Panc1 (cell line): Measurements from ENCODE around the gene CHRD. TPM values are rescaled to one million over a fixed set of nuclear protein-coding genes. Genes with fewer than 3 reads are reported as not detected.

Experiments
- ATAC-seq: fragments of 200-7000 bp; cut with Tn5 transposase; 2 replicates; pipeline ENCODE4 v1.9.1; 2020; ENCODE audit warnings: mild to moderate bottlenecking, moderate library complexity
- Bru-seq: library from RNA; stranded (reverse); fragments of 400-500 nt; gene quantifications from one replicate; lab custom pipeline; 2021; lab: Mats Ljungman, UMichigan
- BruChase-seq, 2 experiments: library from RNA; stranded (reverse); fragments of 400-500 nt; gene quantifications; one replicate each; lab custom pipeline; 2021; lab: Mats Ljungman, UMichigan
- BruUV-seq: library from RNA; stranded (reverse); fragments of 400-500 nt; replicated peaks from 2 replicates; lab custom pipeline; 2021; lab: Mats Ljungman, UMichigan
- CTCF ChIA-PET: fragments of 300-600 bp; sonication (Branson Sonifier 250); formaldehyde crosslinking; loops from one replicate; lab custom pipeline; 2022; ENCODE audit warnings: antibody characterized with exemption; lab: Charles Lee
- POLR2A ChIA-PET: fragments of 300-600 bp; sonication (Branson Sonifier 250); formaldehyde crosslinking; loops from one replicate; lab custom pipeline; 2022; ENCODE audit warnings: antibody characterized with exemption; lab: Charles Lee
- DNase-seq: peaks from one replicate; pipeline ENCODE4 v3.0.0-alpha.2; 2010; ENCODE audit warnings: low read depth, low spot score
- H3K27ac ChIP-seq: 2 replicates; pipeline ENCODE4 v1.5.1; 2011; ENCODE audit warnings: mild to moderate bottlenecking, low read length, inconsistent platforms
- H3K27me3 ChIP-seq: fragments of 200-500 bp; sonication (Bioruptor generic); 2 replicates; pipeline ENCODE4 v1.6.0; 2014; ENCODE audit warnings: low read length, inconsistent platforms; ENCODE audit not compliant: control insufficient read depth, insufficient read depth
- H3K36me3 ChIP-seq: fragments of 200-500 bp; sonication (Bioruptor generic); 2 replicates; pipeline ENCODE4 v1.5.1; 2014; ENCODE audit warnings: inconsistent platforms, mild to moderate bottlenecking, low read length, moderate library complexity; ENCODE audit not compliant: control insufficient read depth, insufficient read depth
- H3K4me1 ChIP-seq: 2 replicates; pipeline ENCODE4 v1.5.1; 2011; ENCODE audit warnings: inconsistent platforms, mild to moderate bottlenecking, low read length, moderate library complexity; ENCODE audit not compliant: control insufficient read depth, insufficient read depth
- H3K4me3 ChIP-seq, 2 experiments: 2 replicates each; pipeline ENCODE4 v1.5.1; 2011 to 2012; ENCODE audit warnings: low read depth in 2 of 2, low read length in 2 of 2, mild to moderate bottlenecking in 2 of 2, inconsistent platforms in 1 of 2, moderate library complexity in 1 of 2
- H3K9me3 ChIP-seq: fragments of 200-500 bp; sonication (Bioruptor generic); 2 replicates; pipeline ENCODE4 v1.5.1; 2014; ENCODE audit warnings: low read depth, mild to moderate bottlenecking, inconsistent platforms, low read length, moderate library complexity; ENCODE audit not compliant: control insufficient read depth, insufficient read depth
- CTCF ChIP-seq: fragments of 450-650 bp; IDR thresholded peaks from 2 replicates; pipeline ENCODE4 v1.5.1; 2017; ENCODE audit warnings: mild to moderate bottlenecking
- POLR2AphosphoS5 ChIP-seq: IDR thresholded peaks from 2 replicates; pipeline ENCODE4 v1.6.1; 2012; ENCODE audit warnings: mild to moderate bottlenecking, low read depth, low read length, moderate library complexity
- SIN3A ChIP-seq: IDR thresholded peaks from 2 replicates; pipeline ENCODE4 v1.6.1; 2012; ENCODE audit warnings: low read depth, mild to moderate bottlenecking, low read length, moderate library complexity, borderline replicate concordance; ENCODE audit not compliant: insufficient read depth
- TCF7L2 ChIP-seq: IDR thresholded peaks from 2 replicates; pipeline ENCODE4 v1.6.1; 2011; ENCODE audit warnings: mild to moderate bottlenecking, low read depth, low read length, inconsistent platforms
- in situ Hi-C: cut with HindIII; loops from 2 replicates; pipeline ENCODE4 v1.10.0; 2016; ENCODE audit warnings: low sequenced_read_pairs, low pct_unique_long_range_greater_than_20kb
- intact Hi-C: fragments of 100-400 bp; cut with micrococcal nuclease; formaldehyde crosslinking; loops from one replicate; pipeline ENCODE4 v1.10.0; 2022; ENCODE audit not compliant: unreplicated experiment
- long read RNA-seq: library from polyadenylated mRNA; unstranded; transcript quantifications from one replicate; pipeline ENCODE4 v2.0.0, GENCODE V29; 2021; ENCODE audit not compliant: unreplicated experiment
- polyA plus RNA-seq: library from polyadenylated mRNA; unstranded; fragments of >200 nt; gene quantifications from one replicate; pipeline ENCODE4 v1.2.1, GENCODE V29; 2012; ENCODE audit warnings: missing spikeins; ENCODE audit not compliant: insufficient read length
- total RNA-seq: library from RNA; stranded (reverse); gene quantifications from one replicate; pipeline ENCODE4 v1.2.1, GENCODE V29; 2021; ENCODE audit not compliant: unreplicated experiment
- TF ChIP-seq, protein P1 (sequence below), 2 experiments: IDR thresholded peaks; 2 replicates each; pipeline ENCODE4 v1.6.1; 2011 to 2012; ENCODE audit warnings: low read depth in 2 of 2, control low read depth in 1 of 2, low read length in 1 of 2, mild to moderate bottlenecking in 1 of 2, moderate library complexity in 1 of 2; ENCODE audit not compliant: insufficient read depth in 1 of 2

The CHRD gene
- total RNA-seq (1.4 TPM), Bru-seq, nascent RNA (percentile 24 among the genes with signal in this experiment), BruChase-seq, experiment 1, labeled RNA remaining after a 2-hour chase (percentile 29 among the genes with signal in this experiment), BruChase-seq, experiment 2, labeled RNA remaining after a 6-hour chase (percentile 21 among the genes with signal in this experiment)
- polyA plus RNA-seq, result 1.3 TPM
- long read RNA-seq, partial matches to known transcripts, result 1 of 4 reads
- long read RNA-seq, other reads (novel, unspliced or antisense), result 2 of 4 reads

DNA sequence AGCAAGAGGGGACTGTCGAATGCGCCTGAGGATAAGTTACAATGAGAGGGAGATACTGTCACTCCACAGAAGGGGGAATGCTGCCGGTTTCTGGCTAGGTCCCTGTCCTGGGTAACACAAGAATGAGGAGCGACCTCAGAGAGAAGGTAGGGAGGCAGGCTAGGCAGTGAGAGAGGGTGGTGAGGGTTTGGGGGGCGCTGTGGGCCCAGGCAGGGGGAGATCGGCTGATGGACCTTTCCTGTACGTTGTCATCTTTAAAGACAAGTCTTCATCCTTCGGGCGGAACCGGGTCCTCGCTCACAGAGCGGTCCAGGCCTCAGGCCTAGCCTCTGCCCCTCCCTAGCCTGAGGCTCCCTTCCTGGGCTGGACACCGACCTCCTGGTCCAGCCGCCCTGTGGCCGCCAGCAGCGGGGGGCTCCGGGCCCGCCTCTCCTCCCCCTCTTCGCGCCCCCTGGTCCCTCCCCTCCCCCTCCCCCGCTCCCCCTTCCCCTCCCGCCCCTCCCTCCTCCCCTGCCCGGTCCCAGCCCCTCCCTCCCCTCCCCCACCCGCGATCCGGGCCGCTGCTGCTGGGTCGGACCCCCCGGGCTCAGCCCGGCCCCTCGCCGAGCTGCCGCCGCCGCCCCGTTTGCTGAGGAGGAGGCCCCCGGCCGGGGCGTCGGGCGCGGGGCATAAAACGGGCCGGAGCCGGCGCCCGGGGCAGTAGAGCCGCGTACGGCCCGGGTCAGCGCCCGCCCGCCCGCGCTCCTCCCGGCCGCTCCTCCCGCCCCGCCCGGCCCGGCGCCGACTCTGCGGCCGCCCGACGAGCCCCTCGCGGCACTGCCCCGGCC lies at the start of gene CHRD:
Gene CHRD (plus strand): TSS at position 697 of the 827 bp plus-strand sequence. CDS start 265 bp downstream, outside the sequence.
- Histone ChIP-seq H3K27ac (no peak within 1 kb of the TSS), H3K4me1 (no peaks in the 10 kb centered on the region), H3K27me3 (peaks cover 14% of the 10 kb centered on the region), H3K9me3 (no peaks in the 10 kb centered on the region), H3K36me3 (no peaks in the 10 kb centered on the region), H3K4me3 (peak within 1 kb of the TSS; percentile 29 to 33; a peak in 2 of 4 replicates)
- BruUV-seq, result no TSS peak
- no peak for TF ChIP-seq CTCF
- TF ChIP-seq, protein P1, sequence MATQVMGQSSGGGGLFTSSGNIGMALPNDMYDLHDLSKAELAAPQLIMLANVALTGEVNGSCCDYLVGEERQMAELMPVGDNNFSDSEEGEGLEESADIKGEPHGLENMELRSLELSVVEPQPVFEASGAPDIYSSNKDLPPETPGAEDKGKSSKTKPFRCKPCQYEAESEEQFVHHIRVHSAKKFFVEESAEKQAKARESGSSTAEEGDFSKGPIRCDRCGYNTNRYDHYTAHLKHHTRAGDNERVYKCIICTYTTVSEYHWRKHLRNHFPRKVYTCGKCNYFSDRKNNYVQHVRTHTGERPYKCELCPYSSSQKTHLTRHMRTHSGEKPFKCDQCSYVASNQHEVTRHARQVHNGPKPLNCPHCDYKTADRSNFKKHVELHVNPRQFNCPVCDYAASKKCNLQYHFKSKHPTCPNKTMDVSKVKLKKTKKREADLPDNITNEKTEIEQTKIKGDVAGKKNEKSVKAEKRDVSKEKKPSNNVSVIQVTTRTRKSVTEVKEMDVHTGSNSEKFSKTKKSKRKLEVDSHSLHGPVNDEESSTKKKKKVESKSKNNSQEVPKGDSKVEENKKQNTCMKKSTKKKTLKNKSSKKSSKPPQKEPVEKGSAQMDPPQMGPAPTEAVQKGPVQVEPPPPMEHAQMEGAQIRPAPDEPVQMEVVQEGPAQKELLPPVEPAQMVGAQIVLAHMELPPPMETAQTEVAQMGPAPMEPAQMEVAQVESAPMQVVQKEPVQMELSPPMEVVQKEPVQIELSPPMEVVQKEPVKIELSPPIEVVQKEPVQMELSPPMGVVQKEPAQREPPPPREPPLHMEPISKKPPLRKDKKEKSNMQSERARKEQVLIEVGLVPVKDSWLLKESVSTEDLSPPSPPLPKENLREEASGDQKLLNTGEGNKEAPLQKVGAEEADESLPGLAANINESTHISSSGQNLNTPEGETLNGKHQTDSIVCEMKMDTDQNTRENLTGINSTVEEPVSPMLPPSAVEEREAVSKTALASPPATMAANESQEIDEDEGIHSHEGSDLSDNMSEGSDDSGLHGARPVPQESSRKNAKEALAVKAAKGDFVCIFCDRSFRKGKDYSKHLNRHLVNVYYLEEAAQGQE (IDR thresholded peaks at IDR 0.05; ENCODE audit: insufficient read depth in 1 of 2, low read depth in 2 of 2, low read length in 1 of 2), result no peak
- TF ChIP-seq POLR2AphosphoS5, result no peak
- no peak for TF ChIP-seq SIN3A
- TF ChIP-seq TCF7L2, result no peak
- in situ Hi-C loops (no loop called here), intact Hi-C loops (loop anchor here (10.0 kb wide), 1 partner anchor 135 kb away; no protein-coding TSS in a partner anchor)
- ChIA-PET POLR2A (no interaction called here), CTCF (no interaction called here)
- DNase-seq (no peak), ATAC-seq (peak; percentile 8)

DNA sequence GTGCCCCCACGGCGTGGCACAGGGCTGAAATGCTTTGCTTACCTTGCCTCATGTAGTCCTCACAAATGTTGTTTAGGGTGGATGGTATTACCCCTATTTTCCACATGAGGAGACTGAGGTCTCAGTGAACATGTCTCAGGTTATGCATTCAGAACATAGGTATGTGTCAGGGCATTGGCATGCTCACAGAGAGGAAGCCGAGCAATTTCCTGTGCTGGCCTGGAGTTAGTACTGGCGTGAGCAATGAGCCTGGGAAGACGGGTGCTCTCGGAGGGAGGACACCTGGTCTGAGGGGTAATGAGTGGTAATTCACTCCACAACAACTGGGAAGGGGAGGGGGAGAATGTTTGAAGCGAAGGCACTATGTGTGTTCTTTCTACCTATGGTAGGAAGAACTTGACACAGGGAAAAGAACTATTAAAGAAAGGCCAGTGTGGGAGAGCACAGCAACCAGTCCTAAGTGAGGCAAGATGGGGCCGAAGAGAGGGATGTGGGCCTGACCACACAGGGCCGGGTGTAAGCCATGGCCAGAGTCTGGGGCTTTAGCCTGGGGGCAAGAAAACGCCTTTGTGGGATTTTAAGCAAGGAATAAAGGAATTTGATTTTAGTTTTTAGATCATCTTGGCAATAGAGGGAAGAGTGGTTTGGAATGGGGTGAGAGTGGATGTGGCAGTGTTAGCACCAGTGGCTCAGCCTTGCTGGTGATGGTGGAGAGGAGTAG lies 47.3 kb upstream of the CHRD start:
- BruUV-seq, result no TSS peak
- Histone ChIP-seq H3K27me3 (no peaks in the 10 kb centered on the region), H3K27ac (peak overlapping the region; percentile 60), H3K4me1 (peaks cover 58% of the 10 kb centered on the region), H3K9me3 (no peaks in the 10 kb centered on the region), H3K36me3 (peaks cover 25% of the 10 kb centered on the region; the same call in 1 of the 2 replicates), H3K4me3 (no peak overlapping the region)
- TF ChIP-seq TCF7L2 (no peak), POLR2AphosphoS5 (no peak), SIN3A (no peak), CTCF (no peak)
- TF ChIP-seq, protein P1 (IDR thresholded peaks at IDR 0.05; ENCODE audit: insufficient read depth in 1 of 2, low read depth in 2 of 2, low read length in 1 of 2), result no peak
- ChIA-PET POLR2A (no interaction called here), CTCF (no interaction called here)
- DNase-seq, result peak; percentile 88
- intact Hi-C loops, result no loop called here
- in situ Hi-C loops, result no loop called here
- ATAC-seq, result peak; percentile 5; the same call in 1 of the 2 replicates
